HEK293 (cell line): ENCODE data around the gene SANBR.

Experiments used
- CTCF ChIA-PET: fragments of 350-600 bp; formaldehyde crosslinking; extraction: SDS; loops from one replicate; lab custom pipeline; 2021; ENCODE audit warnings: antibody characterized with exemption; lab: Yijun Ruan, JAX
- POLR2A ChIA-PET: fragments of 300-600 bp; formaldehyde crosslinking; extraction: SDS; loops from one replicate; lab custom pipeline; 2020; ENCODE audit warnings: antibody characterized with exemption, inconsistent platforms; lab: Yijun Ruan, JAX
- H3K27ac ChIP-seq: fragments of 200-500 bp; sonication (Bioruptor generic); 2 replicates; pipeline ENCODE4 v1.5.1; 2014; ENCODE audit warnings: low read depth, low read length, control low read depth, inconsistent platforms; ENCODE audit errors: extremely low read depth
- H3K36me3 ChIP-seq, 2 experiments: fragments of 200-500 bp in 1 of 2; sonication (Bioruptor generic) in 1 of 2; 1 replicate in 1 of 2; 2 replicates in 1 of 2; pipeline ENCODE4 v1.5.1; 2014 to 2017; ENCODE audit warnings: inconsistent platforms in 2 of 2, low read length in 2 of 2; ENCODE audit not compliant: control insufficient read depth in 2 of 2, insufficient read depth in 1 of 2
- H3K4me1 ChIP-seq: fragments of 200-500 bp; sonication (Bioruptor generic); 2 replicates; pipeline ENCODE4 v1.5.1; 2014; ENCODE audit warnings: mild to moderate bottlenecking, low read length, inconsistent platforms; ENCODE audit not compliant: control insufficient read depth, insufficient read depth
- H3K4me3 ChIP-seq: 2 replicates; pipeline ENCODE4 v1.5.1; 2011; ENCODE audit warnings: low read depth, mild to moderate bottlenecking, control low read depth, low read length, moderate library complexity
- H3K9me3 ChIP-seq: fragments of 200-500 bp; sonication (Bioruptor generic); 2 replicates; pipeline ENCODE4 v1.5.1; 2014; ENCODE audit warnings: low read depth, low read length, inconsistent platforms; ENCODE audit not compliant: control insufficient read depth, insufficient read depth
- BCL11A ChIP-seq: fragments of 450-650 bp; formaldehyde crosslinking; IDR thresholded peaks from 2 replicates; pipeline ENCODE4 v1.5.1; 2016; ENCODE audit warnings: low read depth, missing biosample characterization, missing genetic modification characterization
- GLIS2 ChIP-seq: fragments of 450-650 bp; formaldehyde crosslinking; IDR thresholded peaks from 2 replicates; pipeline ENCODE4 v1.5.1; 2016; ENCODE audit warnings: missing biosample characterization, missing genetic modification characterization
- IKZF3 ChIP-seq: fragments of 450-650 bp; IDR thresholded peaks from 2 replicates; pipeline ENCODE4 v1.5.0; 2018; ENCODE audit warnings: missing biosample characterization, mild to moderate bottlenecking, missing genetic modification characterization, moderate library complexity
- KLF1 ChIP-seq: fragments of 450-650 bp; formaldehyde crosslinking; IDR thresholded peaks from 2 replicates; pipeline ENCODE4 v1.5.1; 2016; ENCODE audit warnings: missing biosample characterization, missing genetic modification characterization
- KLF16 ChIP-seq: fragments of 450-650 bp; formaldehyde crosslinking; IDR thresholded peaks from 2 replicates; pipeline ENCODE4 v1.5.1; 2017; ENCODE audit warnings: missing biosample characterization, missing genetic modification characterization
- KLF17 ChIP-seq: fragments of 450-650 bp; formaldehyde crosslinking; IDR thresholded peaks from 2 replicates; pipeline ENCODE4 v1.5.1; 2016; ENCODE audit warnings: missing biosample characterization, missing genetic modification characterization
- KLF9 ChIP-seq: fragments of 450-650 bp; formaldehyde crosslinking; IDR thresholded peaks from 2 replicates; pipeline ENCODE4 v1.5.1; 2016; ENCODE audit warnings: missing biosample characterization, missing genetic modification characterization, low read depth
- PRDM10 ChIP-seq: fragments of 450-650 bp; formaldehyde crosslinking; IDR thresholded peaks from 2 replicates; pipeline ENCODE4 v1.5.1; 2016; ENCODE audit warnings: missing biosample characterization, missing genetic modification characterization
- SP2 ChIP-seq: fragments of 450-650 bp; formaldehyde crosslinking; IDR thresholded peaks from 2 replicates; pipeline ENCODE4 v1.5.1; 2016; ENCODE audit warnings: missing biosample characterization, missing genetic modification characterization
- WT1 ChIP-seq: fragments of 450-650 bp; formaldehyde crosslinking; IDR thresholded peaks from 2 replicates; pipeline ENCODE4 v1.5.1; 2016; ENCODE audit warnings: missing biosample characterization, missing genetic modification characterization
- YY1 ChIP-seq: fragments of 450-650 bp; formaldehyde crosslinking; IDR thresholded peaks from 2 replicates; pipeline ENCODE4 v1.5.1; 2018; ENCODE audit warnings: missing biosample characterization, missing genetic modification characterization
- ZBTB10 ChIP-seq: fragments of 450-650 bp; formaldehyde crosslinking; IDR thresholded peaks from 2 replicates; pipeline ENCODE4 v1.5.1; 2016; ENCODE audit warnings: missing biosample characterization, missing genetic modification characterization
- ZBTB17 ChIP-seq: fragments of 450-650 bp; formaldehyde crosslinking; IDR thresholded peaks from 2 replicates; pipeline ENCODE4 v1.5.1; 2016; ENCODE audit warnings: missing biosample characterization, missing genetic modification characterization
- ZBTB8A ChIP-seq: fragments of 450-650 bp; formaldehyde crosslinking; IDR thresholded peaks from 2 replicates; pipeline ENCODE4 v1.5.1; 2016; ENCODE audit warnings: missing biosample characterization, missing genetic modification characterization
- ZFP37 ChIP-seq: fragments of 450-650 bp; formaldehyde crosslinking; IDR thresholded peaks from 2 replicates; pipeline ENCODE4 v1.5.1; 2016; ENCODE audit warnings: missing biosample characterization, missing genetic modification characterization
- ZFP69B ChIP-seq: fragments of 450-650 bp; formaldehyde crosslinking; IDR thresholded peaks from 2 replicates; pipeline ENCODE4 v1.5.1; 2016; ENCODE audit warnings: missing biosample characterization, missing genetic modification characterization
- ZNF112 ChIP-seq: fragments of 450-650 bp; formaldehyde crosslinking; IDR thresholded peaks from 2 replicates; pipeline ENCODE4 v1.5.0; 2017; ENCODE audit warnings: missing biosample characterization, missing genetic modification characterization
- ZNF157 ChIP-seq: fragments of 450-650 bp; formaldehyde crosslinking; IDR thresholded peaks from 2 replicates; pipeline ENCODE4 v1.5.1; 2016; ENCODE audit warnings: missing biosample characterization, missing genetic modification characterization
- ZNF530 ChIP-seq: fragments of 450-650 bp; formaldehyde crosslinking; IDR thresholded peaks from 2 replicates; pipeline ENCODE4 v1.5.1; 2016; ENCODE audit warnings: low read depth, missing biosample characterization, missing genetic modification characterization
- ZNF707 ChIP-seq: fragments of 450-650 bp; formaldehyde crosslinking; IDR thresholded peaks from 2 replicates; pipeline ENCODE4 v1.5.1; 2016; ENCODE audit warnings: missing biosample characterization, missing genetic modification characterization
- ZNF776 ChIP-seq: fragments of 450-650 bp; formaldehyde crosslinking; IDR thresholded peaks from 2 replicates; pipeline ENCODE4 v1.5.0; 2017; ENCODE audit warnings: missing biosample characterization, missing genetic modification characterization, borderline replicate concordance
- TF ChIP-seq, protein P1 (sequence below): sonication (generic); formaldehyde crosslinking; IDR thresholded peaks from 2 replicates; pipeline ENCODE4 v1.8.1; 2022; ENCODE audit warnings: mild to moderate bottlenecking, moderate library complexity, missing genetic modification reagents
- TF ChIP-seq, protein P2 (sequence below): fragments of 450-650 bp; formaldehyde crosslinking; IDR thresholded peaks from 2 replicates; pipeline ENCODE4 v1.5.1; 2016; ENCODE audit warnings: missing biosample characterization, missing genetic modification characterization
- TF ChIP-seq, protein P3 (sequence below): fragments of 450-650 bp; formaldehyde crosslinking; IDR thresholded peaks from 2 replicates; pipeline ENCODE4 v1.5.1; 2017; ENCODE audit warnings: missing biosample characterization, missing genetic modification characterization

SANBR gene

DNA sequence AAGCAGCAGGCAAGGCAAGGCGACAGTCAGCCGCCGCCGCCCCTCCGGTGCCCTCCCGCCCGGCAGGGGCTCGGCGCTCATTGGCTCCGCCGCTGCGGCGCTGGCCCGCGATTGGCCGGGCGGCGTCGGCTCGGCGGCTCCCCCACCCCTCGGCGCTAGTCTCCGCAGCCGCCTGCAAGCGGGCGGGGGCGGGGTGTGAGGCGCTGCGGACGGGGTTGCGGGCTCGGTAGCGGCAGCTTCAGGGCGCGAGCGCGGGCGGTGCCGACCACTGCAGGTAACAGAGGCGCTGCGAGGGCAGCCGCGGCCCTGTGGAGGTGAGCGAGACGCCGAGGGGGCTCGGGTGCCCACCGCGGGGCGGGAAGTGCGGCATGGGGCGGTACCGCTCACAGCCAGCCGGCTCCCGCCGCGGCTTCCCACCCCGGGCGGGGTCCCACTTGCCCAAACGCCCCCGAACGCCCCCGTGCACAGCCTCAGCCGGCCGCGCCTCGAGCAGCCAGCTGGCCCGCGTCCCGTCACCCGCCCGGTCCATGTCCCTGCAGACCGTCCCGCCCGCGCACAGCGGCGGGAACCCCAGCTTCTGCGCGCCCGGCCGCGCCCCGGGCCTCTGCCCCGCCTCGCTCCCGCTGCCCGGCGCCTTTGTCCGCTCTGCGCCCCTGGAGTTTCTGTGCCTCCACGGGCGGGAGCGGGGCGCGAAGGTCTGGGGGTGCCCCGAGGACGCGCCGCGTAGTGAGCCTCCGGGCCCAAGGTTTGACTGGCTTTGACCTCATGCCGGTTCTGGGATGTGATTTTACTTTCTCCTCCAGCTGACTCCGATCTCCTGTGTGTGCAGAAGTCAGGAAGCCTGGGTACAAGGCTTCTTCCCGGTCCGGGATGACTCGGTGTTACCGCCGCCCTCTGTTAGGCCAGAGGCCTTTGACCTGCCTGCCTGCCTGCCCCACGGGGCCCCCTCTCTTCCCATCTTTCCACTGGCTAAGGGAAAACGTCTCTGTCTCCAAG is at the start of gene SANBR:
SANBR (plus strand) TSS at position 158 of the 996 bp plus-strand sequence. CDS start 4,480 bp downstream, outside the sequence.
- H3K4me1 ChIP-seq = peaks cover 5% of the 10 kb centered on the region; the same call in 1 of the 2 replicates
- peak within 1 kb of the TSS; percentile 69 for H3K27ac ChIP-seq
- peaks cover 12 to 16% of the 10 kb centered on the region in 2 experiments for H3K36me3 ChIP-seq
- POLR2A ChIA-PET = interaction anchor here (0.9 to 2.4 kb wide), 3 partner anchors 49 to 118 kb away, joined by 3 to 8 read pairs (median 3); partner anchors contain the start of gene PEX13
- H3K4me3 ChIP-seq = peak within 1 kb of the TSS; percentile 80
- no peaks in the 10 kb centered on the region for H3K9me3 ChIP-seq
- CTCF ChIA-PET = interaction anchor here (0.8 to 1.0 kb wide), 3 partner anchors 24 to 355 kb away, joined by 3 to 4 read pairs (median 3); no protein-coding TSS in a partner anchor
- TF ChIP-seq PRDM10 (tag by site-specific recombination) = peak; percentile 66
- peak; percentile 43; the same call in 1 of the 2 replicates for TF ChIP-seq BCL11A (tag by site-specific recombination)
- peak; percentile 31; the same call in 1 of the 2 replicates for TF ChIP-seq KLF16 (tag by site-specific recombination)
- TF ChIP-seq, protein P1, sequence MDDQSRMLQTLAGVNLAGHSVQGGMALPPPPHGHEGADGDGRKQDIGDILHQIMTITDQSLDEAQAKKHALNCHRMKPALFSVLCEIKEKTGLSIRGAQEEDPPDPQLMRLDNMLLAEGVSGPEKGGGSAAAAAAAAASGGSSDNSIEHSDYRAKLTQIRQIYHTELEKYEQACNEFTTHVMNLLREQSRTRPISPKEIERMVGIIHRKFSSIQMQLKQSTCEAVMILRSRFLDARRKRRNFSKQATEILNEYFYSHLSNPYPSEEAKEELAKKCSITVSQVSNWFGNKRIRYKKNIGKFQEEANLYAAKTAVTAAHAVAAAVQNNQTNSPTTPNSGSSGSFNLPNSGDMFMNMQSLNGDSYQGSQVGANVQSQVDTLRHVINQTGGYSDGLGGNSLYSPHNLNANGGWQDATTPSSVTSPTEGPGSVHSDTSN (CRISPR knock-in tag) = peak; percentile 73; the same call in 1 of the 2 replicates
- TF ChIP-seq GLIS2 = peak; percentile 54; the same call in 1 of the 2 replicates
- TF ChIP-seq IKZF3 (tag by site-specific recombination) = no peak; the same call in 1 of the 2 replicates
- TF ChIP-seq, protein P2, sequence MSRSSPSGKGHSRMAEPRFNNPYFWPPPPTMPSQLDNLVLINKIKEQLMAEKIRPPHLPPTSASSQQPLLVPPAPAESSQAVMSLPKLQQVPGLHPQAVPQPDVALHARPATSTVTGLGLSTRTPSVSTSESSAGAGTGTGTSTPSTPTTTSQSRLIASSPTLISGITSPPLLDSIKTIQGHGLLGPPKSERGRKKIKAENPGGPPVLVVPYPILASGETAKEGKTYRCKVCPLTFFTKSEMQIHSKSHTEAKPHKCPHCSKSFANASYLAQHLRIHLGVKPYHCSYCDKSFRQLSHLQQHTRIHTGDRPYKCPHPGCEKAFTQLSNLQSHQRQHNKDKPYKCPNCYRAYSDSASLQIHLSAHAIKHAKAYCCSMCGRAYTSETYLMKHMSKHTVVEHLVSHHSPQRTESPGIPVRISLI (tag by site-specific recombination) = no peak
- TF ChIP-seq WT1 (tag by site-specific recombination) = no peak
- no peak for TF ChIP-seq ZNF707 (tag by site-specific recombination)
- TF ChIP-seq ZFP37 (tag by site-specific recombination) = no peak
- TF ChIP-seq KLF9 (tag by site-specific recombination) = 0 out of 2 replicates have a peak, but pooled peaks have one; percentile 46
- TF ChIP-seq ZNF112 = no peak
- peak; percentile 88 for TF ChIP-seq ZBTB8A (tag by site-specific recombination)
- 0 out of 2 replicates have a peak, but pooled peaks have one; percentile 40 for TF ChIP-seq ZBTB10 (tag by site-specific recombination)
- TF ChIP-seq YY1 (tag by site-specific recombination) = no peak
- TF ChIP-seq, protein P3, sequence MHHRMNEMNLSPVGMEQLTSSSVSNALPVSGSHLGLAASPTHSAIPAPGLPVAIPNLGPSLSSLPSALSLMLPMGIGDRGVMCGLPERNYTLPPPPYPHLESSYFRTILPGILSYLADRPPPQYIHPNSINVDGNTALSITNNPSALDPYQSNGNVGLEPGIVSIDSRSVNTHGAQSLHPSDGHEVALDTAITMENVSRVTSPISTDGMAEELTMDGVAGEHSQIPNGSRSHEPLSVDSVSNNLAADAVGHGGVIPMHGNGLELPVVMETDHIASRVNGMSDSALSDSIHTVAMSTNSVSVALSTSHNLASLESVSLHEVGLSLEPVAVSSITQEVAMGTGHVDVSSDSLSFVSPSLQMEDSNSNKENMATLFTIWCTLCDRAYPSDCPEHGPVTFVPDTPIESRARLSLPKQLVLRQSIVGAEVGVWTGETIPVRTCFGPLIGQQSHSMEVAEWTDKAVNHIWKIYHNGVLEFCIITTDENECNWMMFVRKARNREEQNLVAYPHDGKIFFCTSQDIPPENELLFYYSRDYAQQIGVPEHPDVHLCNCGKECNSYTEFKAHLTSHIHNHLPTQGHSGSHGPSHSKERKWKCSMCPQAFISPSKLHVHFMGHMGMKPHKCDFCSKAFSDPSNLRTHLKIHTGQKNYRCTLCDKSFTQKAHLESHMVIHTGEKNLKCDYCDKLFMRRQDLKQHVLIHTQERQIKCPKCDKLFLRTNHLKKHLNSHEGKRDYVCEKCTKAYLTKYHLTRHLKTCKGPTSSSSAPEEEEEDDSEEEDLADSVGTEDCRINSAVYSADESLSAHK (tag by site-specific recombination) = no peak
- no peak for TF ChIP-seq ZNF776 (tag by site-specific recombination)
- TF ChIP-seq ZNF157 (tag by site-specific recombination) = no peak
- TF ChIP-seq KLF1 = peak; percentile 37; the same call in 1 of the 2 replicates
- peak; percentile 34; the same call in 1 of the 2 replicates for TF ChIP-seq SP2
- TF ChIP-seq KLF17 (tag by site-specific recombination) = no peak
- TF ChIP-seq ZNF530 = no peak
- TF ChIP-seq ZFP69B = no peak
- 0 out of 2 replicates have a peak, but pooled peaks have one; percentile 25 for TF ChIP-seq ZBTB17 (tag by site-specific recombination)
